HEK293 (cell line): Measurements from ENCODE around the gene PRPF40B.

Source experiments
- CTCF ChIA-PET: fragments of 350-600 bp; formaldehyde crosslinking; extraction: SDS; loops from one replicate; lab custom pipeline; 2021; ENCODE audit warnings: antibody characterized with exemption; lab: Yijun Ruan, JAX
- POLR2A ChIA-PET: fragments of 300-600 bp; formaldehyde crosslinking; extraction: SDS; loops from one replicate; lab custom pipeline; 2020; ENCODE audit warnings: antibody characterized with exemption, inconsistent platforms; lab: Yijun Ruan, JAX
- H3K27ac ChIP-seq: fragments of 200-500 bp; sonication (Bioruptor generic); 2 replicates; pipeline ENCODE4 v1.5.1; 2014; ENCODE audit warnings: low read depth, low read length, control low read depth, inconsistent platforms; ENCODE audit errors: extremely low read depth
- H3K36me3 ChIP-seq, 2 experiments: fragments of 200-500 bp in 1 of 2; sonication (Bioruptor generic) in 1 of 2; 1 replicate in 1 of 2; 2 replicates in 1 of 2; pipeline ENCODE4 v1.5.1; 2014 to 2017; ENCODE audit warnings: inconsistent platforms in 2 of 2, low read length in 2 of 2; ENCODE audit not compliant: control insufficient read depth in 2 of 2, insufficient read depth in 1 of 2
- H3K4me1 ChIP-seq: fragments of 200-500 bp; sonication (Bioruptor generic); 2 replicates; pipeline ENCODE4 v1.5.1; 2014; ENCODE audit warnings: mild to moderate bottlenecking, low read length, inconsistent platforms; ENCODE audit not compliant: control insufficient read depth, insufficient read depth
- H3K4me3 ChIP-seq: 2 replicates; pipeline ENCODE4 v1.5.1; 2011; ENCODE audit warnings: low read depth, mild to moderate bottlenecking, control low read depth, low read length, moderate library complexity
- H3K9me3 ChIP-seq: fragments of 200-500 bp; sonication (Bioruptor generic); 2 replicates; pipeline ENCODE4 v1.5.1; 2014; ENCODE audit warnings: low read depth, low read length, inconsistent platforms; ENCODE audit not compliant: control insufficient read depth, insufficient read depth
- EGR2 ChIP-seq: fragments of 450-650 bp; formaldehyde crosslinking; IDR thresholded peaks from 2 replicates; pipeline ENCODE4 v1.5.1; 2016; ENCODE audit warnings: low read depth, missing biosample characterization, missing genetic modification characterization
- GLIS1 ChIP-seq: fragments of 450-650 bp; formaldehyde crosslinking; IDR thresholded peaks from 2 replicates; pipeline ENCODE4 v1.5.1; 2016; ENCODE audit warnings: missing biosample characterization, missing genetic modification characterization
- KLF8 ChIP-seq: fragments of 450-650 bp; formaldehyde crosslinking; IDR thresholded peaks from 2 replicates; pipeline ENCODE4 v1.5.1; 2016; ENCODE audit warnings: missing biosample characterization, missing genetic modification characterization
- SP2 ChIP-seq: fragments of 450-650 bp; formaldehyde crosslinking; IDR thresholded peaks from 2 replicates; pipeline ENCODE4 v1.5.1; 2016; ENCODE audit warnings: missing biosample characterization, missing genetic modification characterization
- ZBTB21 ChIP-seq: fragments of 450-650 bp; formaldehyde crosslinking; IDR thresholded peaks from 2 replicates; pipeline ENCODE4 v1.5.1; 2017; ENCODE audit warnings: missing biosample characterization, missing genetic modification characterization
- ZNF19 ChIP-seq: fragments of 450-650 bp; formaldehyde crosslinking; IDR thresholded peaks from 2 replicates; pipeline ENCODE4; 2016; ENCODE audit warnings: missing biosample characterization, missing genetic modification characterization, low read depth
- ZNF350 ChIP-seq: fragments of 450-650 bp; formaldehyde crosslinking; IDR thresholded peaks from 2 replicates; pipeline ENCODE4 v1.5.0; 2017; ENCODE audit warnings: missing biosample characterization, mild to moderate bottlenecking, missing genetic modification characterization
- ZNF510 ChIP-seq: fragments of 450-650 bp; formaldehyde crosslinking; IDR thresholded peaks from 2 replicates; pipeline ENCODE4 v1.5.1; 2018; ENCODE audit warnings: mild to moderate bottlenecking, missing genetic modification characterization, missing biosample characterization; ENCODE audit not compliant: insufficient replicate concordance
- ZNF518A ChIP-seq: fragments of 450-650 bp; formaldehyde crosslinking; conservative IDR thresholded peaks from 2 replicates; pipeline ENCODE4 v1.5.1; 2016; ENCODE audit warnings: low read depth, missing biosample characterization, missing genetic modification characterization
- ZNF549 ChIP-seq: fragments of 450-650 bp; IDR thresholded peaks from 2 replicates; pipeline ENCODE4 v1.5.1; 2018; ENCODE audit warnings: missing biosample characterization, missing genetic modification characterization, mild to moderate bottlenecking, inconsistent platforms, moderate library complexity
- ZNF610 ChIP-seq: fragments of 450-650 bp; formaldehyde crosslinking; IDR thresholded peaks from 2 replicates; pipeline ENCODE4 v1.5.1; 2016; ENCODE audit warnings: missing biosample characterization, missing genetic modification characterization, borderline replicate concordance
- ZNF658 ChIP-seq: fragments of 450-650 bp; formaldehyde crosslinking; IDR thresholded peaks from 2 replicates; pipeline ENCODE4; 2016; ENCODE audit warnings: missing biosample characterization, missing genetic modification characterization
- ZNF692 ChIP-seq: fragments of 450-650 bp; formaldehyde crosslinking; IDR thresholded peaks from 2 replicates; pipeline ENCODE4 v1.5.1; 2016; ENCODE audit warnings: missing biosample characterization, missing genetic modification characterization
- ZNF837 ChIP-seq: fragments of 450-650 bp; formaldehyde crosslinking; IDR thresholded peaks from 2 replicates; pipeline ENCODE4 v1.5.1; 2016; ENCODE audit warnings: missing biosample characterization, missing genetic modification characterization
- ZSCAN18 ChIP-seq: fragments of 450-650 bp; formaldehyde crosslinking; IDR thresholded peaks from 2 replicates; pipeline ENCODE4 v1.5.1; 2016; ENCODE audit warnings: missing biosample characterization, missing genetic modification characterization
- TF ChIP-seq, protein P1 (sequence below): fragments of 450-650 bp; formaldehyde crosslinking; IDR thresholded peaks from 2 replicates; pipeline ENCODE4 v1.5.1; 2016; ENCODE audit warnings: missing biosample characterization, missing genetic modification characterization

The PRPF40B gene

GRCh38 chr12:49647827-49648711, 24.7 kb downstream of the PRPF40B start:
- Histone ChIP-seq H3K36me3 (peaks cover 0 to 67% of the 10 kb centered on the region in 2 experiments; a peak in 1 of 3 replicates), H3K4me3 (no peak overlapping the region), H3K9me3 (no peaks in the 10 kb centered on the region), H3K27ac (no peak overlapping the region), H3K4me1 (no peaks in the 10 kb centered on the region)
- ChIA-PET CTCF (interaction anchor here (0.5 to 8.4 kb wide), 8 partner anchors 9 to 124 kb away, joined by 3 to 72 read pairs (median 4); partner anchors contain the start of gene FMNL3), POLR2A (interaction anchor here (0.6 to 1.9 kb wide), 7 partner anchors 10 to 180 kb away, joined by 3 to 11 read pairs (median 5); partner anchors contain the start of genes FMNL3, NCKAP5L and TMBIM6)
- TF ChIP-seq ZNF19 (tag by site-specific recombination) (no peak), SP2 (tag by site-specific recombination) (no peak), ZSCAN18 (tag by site-specific recombination) (no peak), ZBTB21 (no peak)

DNA sequence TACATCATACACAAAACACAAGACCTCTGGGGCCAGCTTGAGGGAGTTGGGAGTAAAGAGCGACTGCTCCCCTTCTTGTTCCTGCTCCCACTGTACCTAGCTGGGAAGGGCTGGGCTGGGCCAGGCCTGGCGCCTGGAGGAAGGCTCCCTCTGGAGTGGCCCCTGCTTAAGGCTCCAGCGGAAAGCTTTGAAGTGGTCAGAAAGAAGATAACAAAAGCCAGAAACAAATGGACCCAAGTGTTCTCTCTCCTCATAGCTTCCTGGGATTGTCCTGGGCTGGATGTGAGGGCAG, 25.3 kb downstream of the PRPF40B start:
- H3K27ac ChIP-seq, result no peak overlapping the region
- POLR2A ChIA-PET, result interaction anchor here (0.6 to 1.9 kb wide), 6 partner anchors 10 to 180 kb away, joined by 3 to 11 read pairs (median 4); partner anchors contain the start of genes FMNL3, NCKAP5L and TMBIM6
- no peak for TF ChIP-seq ZNF518A (tag by site-specific recombination)
- no peak for TF ChIP-seq KLF8 (tag by site-specific recombination)
- no peak for TF ChIP-seq ZNF692 (tag by site-specific recombination)
- no peak for TF ChIP-seq ZNF549
- no peak for TF ChIP-seq ZNF658 (tag by site-specific recombination)
- TF ChIP-seq ZNF610 (tag by site-specific recombination), result no peak
- TF ChIP-seq, protein P1, sequence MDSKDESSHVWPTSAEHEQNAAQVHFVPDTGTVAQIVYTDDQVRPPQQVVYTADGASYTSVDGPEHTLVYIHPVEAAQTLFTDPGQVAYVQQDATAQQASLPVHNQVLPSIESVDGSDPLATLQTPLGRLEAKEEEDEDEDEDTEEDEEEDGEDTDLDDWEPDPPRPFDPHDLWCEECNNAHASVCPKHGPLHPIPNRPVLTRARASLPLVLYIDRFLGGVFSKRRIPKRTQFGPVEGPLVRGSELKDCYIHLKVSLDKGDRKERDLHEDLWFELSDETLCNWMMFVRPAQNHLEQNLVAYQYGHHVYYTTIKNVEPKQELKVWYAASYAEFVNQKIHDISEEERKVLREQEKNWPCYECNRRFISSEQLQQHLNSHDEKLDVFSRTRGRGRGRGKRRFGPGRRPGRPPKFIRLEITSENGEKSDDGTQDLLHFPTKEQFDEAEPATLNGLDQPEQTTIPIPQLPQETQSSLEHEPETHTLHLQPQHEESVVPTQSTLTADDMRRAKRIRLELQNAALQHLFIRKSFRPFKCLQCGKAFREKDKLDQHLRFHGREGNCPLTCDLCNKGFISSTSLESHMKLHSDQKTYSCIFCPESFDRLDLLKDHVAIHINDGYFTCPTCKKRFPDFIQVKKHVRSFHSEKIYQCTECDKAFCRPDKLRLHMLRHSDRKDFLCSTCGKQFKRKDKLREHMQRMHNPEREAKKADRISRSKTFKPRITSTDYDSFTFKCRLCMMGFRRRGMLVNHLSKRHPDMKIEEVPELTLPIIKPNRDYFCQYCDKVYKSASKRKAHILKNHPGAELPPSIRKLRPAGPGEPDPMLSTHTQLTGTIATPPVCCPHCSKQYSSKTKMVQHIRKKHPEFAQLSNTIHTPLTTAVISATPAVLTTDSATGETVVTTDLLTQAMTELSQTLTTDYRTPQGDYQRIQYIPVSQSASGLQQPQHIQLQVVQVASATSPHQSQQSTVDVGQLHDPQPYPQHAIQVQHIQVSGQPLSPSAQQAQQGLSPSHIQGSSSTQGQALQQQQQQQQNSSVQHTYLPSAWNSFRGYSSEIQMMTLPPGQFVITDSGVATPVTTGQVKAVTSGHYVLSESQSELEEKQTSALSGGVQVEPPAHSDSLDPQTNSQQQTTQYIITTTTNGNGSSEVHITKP (tag by site-specific recombination), result no peak
- no peak for TF ChIP-seq ZNF510 (tag by site-specific recombination)
- no peak for TF ChIP-seq EGR2
- no peak for TF ChIP-seq GLIS1 (tag by site-specific recombination)
- TF ChIP-seq ZNF837, result no peak
- no peak for TF ChIP-seq ZNF350 (tag by site-specific recombination)
- CTCF ChIA-PET, result interaction anchor here (0.5 to 8.4 kb wide), 7 partner anchors 12 to 306 kb away, joined by 3 to 72 read pairs (median 5); partner anchors contain the start of gene FMNL3
- peaks cover 0 to 67% of the 10 kb centered on the region in 2 experiments; a peak in 1 of 3 replicates for H3K36me3 ChIP-seq
- no peak overlapping the region for H3K4me3 ChIP-seq
- no peaks in the 10 kb centered on the region for H3K9me3 ChIP-seq
- no peaks in the 10 kb centered on the region for H3K4me1 ChIP-seq
